HFF-Myc (cell line): Measurements from ENCODE around the gene COX11.

ENCODE experiments used
- DNase-seq: peaks from one replicate; pipeline ENCODE4 v3.0.0-alpha.2; 2011; ENCODE audit warnings: low read depth; ENCODE audit errors: extremely low read depth
- H3K4me3 ChIP-seq: replicated peaks from 2 replicates; pipeline ENCODE4 v1.5.1; 2011; ENCODE audit warnings: low read depth, mild to moderate bottlenecking, control low read depth, low read length
- CTCF ChIP-seq: IDR thresholded peaks from 2 replicates; pipeline ENCODE4 v1.5.1; 2012; ENCODE audit warnings: mild to moderate bottlenecking, low read depth, low read length, control low read depth; ENCODE audit errors: missing control alignments

Gene COX11

DNA sequence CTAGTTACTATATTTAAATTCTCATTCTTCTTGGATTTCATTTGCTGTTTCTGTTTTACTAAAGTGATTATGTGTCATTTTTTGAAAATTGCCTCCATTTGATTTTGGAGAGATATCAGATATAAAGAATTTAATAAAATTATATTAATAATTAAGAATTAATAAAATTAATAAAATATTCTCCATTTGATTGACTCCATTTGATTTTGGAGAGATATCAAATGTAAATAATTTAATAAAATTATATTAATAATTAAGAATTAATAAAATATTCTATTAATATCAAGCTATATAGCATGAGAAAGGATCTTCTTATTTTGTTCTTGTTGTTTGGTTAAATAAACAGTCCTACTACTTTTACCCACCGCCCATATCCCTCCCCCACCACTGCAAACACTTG lies 23.1 kb upstream of the COX11 start:
- TF ChIP-seq CTCF = no peak
- H3K4me3 ChIP-seq = no peak overlapping the region
- no peak for DNase-seq

DNA sequence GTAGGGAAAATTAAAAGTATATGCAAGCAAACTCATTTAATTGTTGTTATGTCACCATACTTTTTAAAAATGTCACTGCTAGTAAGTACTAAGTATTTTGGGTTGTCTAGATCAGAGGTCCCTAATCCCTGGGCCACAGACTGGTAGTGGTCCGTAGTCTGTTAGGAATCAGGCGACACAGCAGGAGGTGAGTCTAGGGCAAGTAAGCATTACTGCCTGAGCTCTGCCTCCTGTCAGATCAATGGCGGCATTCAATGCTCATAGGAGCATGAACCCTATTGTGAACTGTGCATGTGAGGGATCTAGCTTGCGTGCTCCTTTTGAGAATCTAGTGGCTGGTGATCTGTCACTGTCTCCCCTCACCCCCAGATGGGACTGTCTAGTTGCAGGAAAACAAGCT lies 21.7 kb upstream of the COX11 start:
- H3K4me3 ChIP-seq = no peak overlapping the region
- no peak for TF ChIP-seq CTCF
- DNase-seq = no peak

DNA sequence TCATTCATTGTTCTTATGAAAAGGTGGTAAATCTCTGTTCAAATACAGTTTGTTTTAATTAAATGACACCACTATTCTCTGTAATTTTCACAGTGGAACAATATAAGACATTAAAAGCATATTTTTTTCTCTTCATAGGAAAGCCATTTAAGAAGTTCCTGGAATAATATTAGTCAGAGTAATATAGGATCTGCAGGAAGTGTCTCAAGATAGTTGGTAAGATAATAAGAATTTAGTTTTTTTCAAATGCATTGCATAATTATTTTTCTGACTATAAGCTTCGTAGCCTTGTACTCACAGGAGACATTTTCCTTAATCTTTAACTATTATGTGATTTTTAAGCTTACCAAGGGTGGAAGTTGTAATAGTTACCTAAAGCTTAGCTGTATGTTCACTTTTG lies 17.0 kb upstream of the COX11 start:
- TF ChIP-seq CTCF = no peak
- DNase-seq = no peak
- no peak overlapping the region for H3K4me3 ChIP-seq

GRCh38 chr17:54983260-54983659 lies 14.8 kb upstream of the COX11 start:
- no peak for TF ChIP-seq CTCF
- DNase-seq = no peak
- no peak overlapping the region for H3K4me3 ChIP-seq

- TF ChIP-seq CTCF = no peak
- no peak overlapping the region for H3K4me3 ChIP-seq
- DNase-seq = no peak
Measured at GRCh38 chr17:54982399-54982798, 13.9 kb upstream of the COX11 start.

DNA sequence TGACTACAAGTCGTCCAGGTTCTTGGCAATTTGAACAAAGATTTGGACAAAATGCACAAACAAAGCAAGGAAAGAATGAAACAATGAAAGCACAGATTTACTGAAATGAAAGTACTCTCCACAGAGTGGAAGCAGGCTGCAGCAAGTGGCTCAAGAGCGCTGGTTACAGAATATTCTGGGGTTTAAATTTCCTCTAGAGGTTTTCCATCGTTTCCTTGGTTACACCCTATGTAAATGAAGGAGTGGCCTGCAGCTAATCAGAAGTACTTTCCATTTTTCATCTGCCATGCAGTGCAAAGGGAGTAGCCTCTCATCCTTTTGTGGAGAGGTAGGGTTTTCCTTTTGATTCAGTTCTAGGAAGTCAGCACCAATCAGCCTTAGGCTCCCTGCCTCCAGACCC lies 11.9 kb upstream of the COX11 start:
- TF ChIP-seq CTCF = no peak
- H3K4me3 ChIP-seq = no peak overlapping the region
- no peak for DNase-seq

DNA sequence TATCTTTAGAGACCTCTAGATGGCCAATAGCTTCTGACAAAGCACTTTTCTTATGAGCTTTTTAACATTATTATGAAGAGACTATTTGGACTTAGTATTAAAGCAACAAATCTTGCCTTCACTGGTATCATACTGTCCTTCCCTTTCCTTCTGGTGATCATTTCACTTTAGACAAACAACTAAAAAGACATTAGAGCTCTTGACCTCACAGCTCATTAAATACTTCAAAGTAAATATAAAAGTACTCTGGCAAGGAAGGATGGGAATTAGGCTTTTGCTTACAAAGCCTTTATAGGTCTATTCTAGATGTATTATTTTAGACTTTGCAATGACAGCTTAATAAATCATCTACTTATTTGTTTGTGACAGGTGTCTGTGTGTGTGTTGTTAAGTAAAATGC lies 11.2 kb upstream of the COX11 start:
- DNase-seq = no peak
- no peak overlapping the region for H3K4me3 ChIP-seq
- no peak for TF ChIP-seq CTCF
